SKM-1 treated with dmso at 0.1 percent for 144 hours (cell line): ENCODE measurements around the gene SUSD4.

Experiments
- DNase-seq: peaks from one replicate; lab custom pipeline; 2025; ENCODE audit not compliant: unreplicated experiment; lab: John Stamatoyannopoulos, UW

The SUSD4 gene

DNA sequence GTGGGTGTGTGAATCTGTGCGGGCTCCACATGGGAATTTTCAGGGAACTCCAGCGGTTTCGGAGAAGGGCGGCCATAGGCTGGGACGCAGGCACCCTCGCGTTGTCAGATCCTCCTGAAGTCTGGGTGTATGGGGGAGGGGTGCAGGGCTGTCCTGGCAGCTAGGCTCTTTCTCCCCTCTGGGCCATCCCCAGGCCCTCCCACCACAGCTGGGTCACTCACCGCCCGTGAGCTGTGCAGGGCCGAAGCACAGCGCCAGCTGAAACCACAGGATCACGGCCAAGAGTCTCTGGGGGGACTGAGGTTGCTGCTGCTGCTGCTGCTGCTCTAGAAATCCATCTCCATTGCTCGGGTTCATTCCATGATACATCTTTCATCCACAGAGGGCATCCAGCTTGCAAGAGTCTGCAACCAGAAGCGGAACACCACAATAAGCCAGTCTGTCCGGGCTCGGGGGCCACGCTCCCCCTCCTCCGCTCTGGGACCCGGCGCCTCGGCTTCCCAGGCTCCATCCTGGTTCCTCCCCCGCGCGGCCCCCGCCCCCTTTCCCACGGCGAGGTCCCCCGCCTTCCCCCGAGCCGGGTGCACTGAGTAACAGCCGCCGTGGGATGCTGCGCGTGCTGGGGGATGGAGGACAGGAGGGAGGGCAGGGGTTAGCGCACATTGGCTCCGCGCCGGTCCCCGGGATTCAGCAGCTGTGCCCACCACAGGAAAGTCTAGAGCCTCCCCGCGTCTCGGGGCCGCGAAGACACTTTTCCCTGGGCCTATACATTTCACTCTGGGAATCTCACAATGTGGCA lies 720 bp downstream of the SUSD4 start:
- no peak for DNase-seq

GRCh38 chr1:223358826-223359225 lies 5.2 kb downstream of the SUSD4 start:
- DNase-seq: no peak

- no peak for DNase-seq
Measured at GRCh38 chr1:223355699-223356098, 8.3 kb downstream of the SUSD4 start.

GRCh38 chr1:223353939-223354338 lies 10.0 kb downstream of the SUSD4 start:
- no peak for DNase-seq

- no peak for DNase-seq
Measured at GRCh38 chr1:223352944-223353343, 11.0 kb downstream of the SUSD4 start.

- DNase-seq: no peak
Measured at GRCh38 chr1:223350361-223350908, 13.5 kb downstream of the SUSD4 start.

DNA sequence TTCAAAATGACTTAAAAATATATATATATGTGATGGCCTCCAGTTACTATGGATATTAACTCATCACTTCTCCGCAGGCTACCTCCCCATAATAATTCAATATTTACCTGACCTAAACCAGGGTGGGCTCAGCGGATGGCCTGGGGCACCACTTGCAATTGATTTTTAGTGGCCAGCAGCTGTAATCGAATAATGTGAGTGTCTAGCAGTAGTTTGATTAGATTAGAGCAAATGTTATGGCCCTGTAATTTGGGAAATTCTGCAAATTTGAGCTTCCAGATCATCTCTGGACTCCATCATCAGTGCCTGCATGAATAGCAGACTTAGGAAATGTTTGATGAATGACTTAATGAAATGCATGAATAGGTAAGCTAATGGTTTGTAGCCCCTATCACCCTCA lies 14.7 kb downstream of the SUSD4 start:
- no peak for DNase-seq

DNA sequence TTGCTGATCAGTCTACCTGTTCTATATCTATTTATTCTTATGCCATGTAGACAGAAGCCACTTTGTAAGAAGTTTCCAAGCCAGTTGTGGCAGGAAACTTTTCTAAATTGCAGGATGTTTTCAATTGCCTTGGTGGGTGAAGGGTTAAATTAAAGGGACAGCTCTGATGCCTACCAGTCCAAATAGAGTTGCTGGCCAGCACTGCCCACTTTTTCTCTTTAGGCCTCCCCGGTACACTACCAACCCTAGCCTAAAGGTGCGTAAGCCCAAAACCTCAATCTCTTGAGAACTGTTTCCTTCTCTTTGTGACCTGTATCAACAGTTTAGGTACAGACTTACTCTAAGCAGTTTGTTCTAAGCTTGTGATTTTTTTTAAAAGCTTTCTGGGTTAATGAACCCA lies 15.5 kb downstream of the SUSD4 start:
- no peak for DNase-seq

GRCh38 chr1:223347583-223347982 lies 16.4 kb downstream of the SUSD4 start:
- DNase-seq: no peak

- no peak for DNase-seq
Measured at GRCh38 chr1:223346311-223346710, 17.7 kb downstream of the SUSD4 start.

- DNase-seq: no peak
Measured at GRCh38 chr1:223345720-223346119, 18.3 kb downstream of the SUSD4 start.

- DNase-seq: no peak
Measured at GRCh38 chr1:223344491-223344890, 19.5 kb downstream of the SUSD4 start.

GRCh38 chr1:223343692-223344091 lies 20.3 kb downstream of the SUSD4 start:
- DNase-seq: no peak

- DNase-seq: no peak
Measured at GRCh38 chr1:223341121-223341520, 22.9 kb downstream of the SUSD4 start.

DNA sequence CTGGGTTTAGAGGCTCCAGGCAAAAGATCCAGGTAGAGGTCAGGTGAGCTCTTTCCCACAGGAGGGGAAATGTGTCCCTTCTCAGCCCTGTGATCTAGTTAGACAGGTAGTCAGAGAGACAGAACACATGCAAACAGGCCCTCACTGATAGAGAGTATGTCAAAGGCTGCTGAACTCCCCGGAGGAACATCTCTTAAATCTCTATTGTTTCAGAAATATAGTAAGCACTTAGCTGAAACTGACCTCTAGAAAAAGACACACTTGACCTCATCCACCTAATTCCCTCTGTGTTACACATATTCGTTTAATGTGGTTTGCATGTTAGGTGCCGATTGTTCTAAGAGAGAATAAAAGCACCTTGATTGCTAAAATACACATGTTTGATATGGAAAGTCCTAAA lies 23.3 kb downstream of the SUSD4 start:
- no peak for DNase-seq

GRCh38 chr1:223339861-223340260 lies 24.1 kb downstream of the SUSD4 start:
- DNase-seq: no peak

GRCh38 chr1:223338811-223339746 lies 24.9 kb downstream of the SUSD4 start:
- no peak for DNase-seq

- no peak for DNase-seq
Measured at GRCh38 chr1:223337174-223337869, 26.7 kb downstream of the SUSD4 start.

GRCh38 chr1:223334156-223334555 lies 29.8 kb downstream of the SUSD4 start:
- DNase-seq: no peak

- DNase-seq: no peak
Measured at GRCh38 chr1:223332997-223333396, 31.0 kb downstream of the SUSD4 start.

DNA sequence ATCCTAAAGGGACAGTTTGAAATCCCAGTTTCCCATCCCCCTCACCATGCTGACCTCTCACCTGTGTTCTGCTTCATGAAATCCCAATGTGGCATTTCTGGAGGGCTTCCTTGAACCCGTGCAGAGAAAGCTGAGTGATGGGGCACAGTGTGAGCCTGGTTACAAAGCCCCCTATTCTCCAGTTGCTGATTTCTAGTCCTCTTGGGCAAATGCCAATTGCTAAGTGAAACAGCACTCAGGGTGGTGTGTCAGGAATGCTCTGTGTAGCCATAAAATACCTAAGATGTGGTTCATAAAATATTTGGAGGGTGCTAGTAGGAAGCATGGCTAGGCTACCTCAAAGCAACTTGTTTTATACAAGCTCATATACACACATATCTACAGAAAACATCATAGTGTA lies 32.0 kb downstream of the SUSD4 start:
- no peak for DNase-seq
